Stimulated activated CD8-positive, alpha-beta memory T cell treated with anti-CD3 and anti-CD28 coated beads, Interleukin-15, amount 100 ng/mL, for 1 hour (primary cell): ENCODE data around the gene RXYLT1.
"Not testable (repeated sequence)": the region's sequence is repeated elsewhere in the genome, so short reads cannot be mapped to it uniquely, and the experiment has no call there.

Experiments used
- DNase-seq: peaks from one replicate; pipeline ENCODE4 v3.0.0-alpha.2; 2020; ENCODE audit warnings: low read depth

The RXYLT1 gene

DNA sequence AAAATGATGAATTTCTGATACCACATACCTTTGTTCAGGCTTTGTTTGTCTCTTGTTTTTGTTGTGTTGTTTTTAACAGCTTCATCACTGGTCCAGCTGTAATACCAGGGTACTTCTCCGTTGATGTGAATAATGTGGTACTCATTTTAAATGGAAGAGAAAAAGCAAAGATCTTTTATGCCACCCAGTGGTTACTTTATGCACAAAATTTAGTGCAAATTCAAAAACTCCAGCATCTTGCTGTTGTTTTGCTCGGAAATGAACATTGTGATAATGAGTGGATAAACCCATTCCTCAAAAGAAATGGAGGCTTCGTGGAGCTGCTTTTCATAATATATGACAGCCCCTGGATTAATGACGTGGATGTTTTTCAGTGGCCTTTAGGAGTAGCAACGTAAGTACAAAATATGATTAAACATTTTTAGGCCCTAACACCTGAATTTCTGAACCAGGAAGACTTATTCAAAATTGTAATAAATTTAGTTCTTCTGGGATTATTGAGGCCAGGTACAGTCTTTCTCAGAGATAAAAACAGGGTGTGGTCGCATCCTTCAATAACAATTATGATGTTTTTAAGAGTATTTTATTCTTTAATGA, 22.4 kb downstream of the RXYLT1 start:
- DNase-seq: no peak

DNA sequence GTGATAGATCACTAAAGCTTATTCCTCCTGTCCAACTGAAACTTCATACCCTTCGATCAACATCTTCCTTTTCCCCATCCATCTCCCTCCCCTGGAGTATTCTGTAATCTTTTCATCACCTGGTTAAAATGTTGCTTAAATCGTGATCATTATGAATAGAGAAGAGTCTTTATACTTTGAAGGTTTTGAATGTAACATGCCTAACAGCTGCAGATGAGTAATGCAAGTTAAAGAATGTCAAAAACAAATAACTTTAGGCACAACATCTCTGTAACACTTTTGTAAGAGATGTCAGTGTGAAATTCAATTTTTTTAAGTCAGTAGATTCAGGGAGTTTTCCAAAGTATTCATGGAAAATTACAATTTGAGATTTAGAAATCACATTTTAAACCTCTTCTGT, 25.0 kb downstream of the RXYLT1 start:
- DNase-seq: no peak

DNA sequence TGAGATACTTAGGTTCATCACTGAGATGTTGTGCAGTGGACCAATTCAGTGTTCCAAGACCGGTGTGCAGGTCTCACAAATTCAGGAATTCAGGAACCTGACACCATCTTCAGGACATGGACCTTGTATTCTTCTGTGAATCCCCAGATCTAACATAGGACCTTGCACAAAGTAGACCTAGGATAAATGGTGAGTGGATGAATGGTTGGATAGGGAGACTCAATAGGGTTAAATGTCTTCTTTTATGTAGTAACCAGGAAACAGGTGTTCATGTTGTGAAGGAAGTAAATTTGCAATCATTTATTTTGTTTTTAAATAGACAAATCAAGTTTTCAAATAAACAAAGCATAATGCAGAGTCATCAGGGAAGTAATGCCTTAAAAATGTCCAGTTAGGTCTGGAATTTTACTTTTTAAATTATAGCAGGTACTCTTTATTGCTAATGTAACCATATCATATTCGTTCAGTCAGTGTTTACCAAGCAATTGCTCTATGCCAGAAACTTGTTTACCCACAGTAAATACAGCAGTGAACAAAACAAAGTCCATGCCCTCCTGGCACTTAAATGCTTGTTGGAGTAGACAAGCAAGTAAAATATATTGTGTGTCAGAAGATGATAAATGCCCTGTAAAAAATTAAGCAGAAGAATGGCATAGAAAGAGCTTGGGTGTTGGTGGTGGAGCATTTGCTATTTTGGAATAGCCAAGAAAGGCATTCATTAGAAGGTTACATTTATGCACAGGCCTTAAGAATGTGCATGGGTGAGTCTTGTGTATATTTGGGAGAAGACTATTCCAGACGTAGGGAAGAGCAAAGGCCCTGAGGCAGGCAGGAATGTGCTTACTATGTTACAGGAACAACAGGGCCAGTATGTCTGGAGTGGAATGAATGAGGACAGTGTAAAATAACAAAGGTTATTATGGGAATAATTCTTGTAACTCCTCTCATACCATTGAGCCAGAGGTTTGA, 26.3 kb downstream of the RXYLT1 start:
- no peak for DNase-seq

DNA sequence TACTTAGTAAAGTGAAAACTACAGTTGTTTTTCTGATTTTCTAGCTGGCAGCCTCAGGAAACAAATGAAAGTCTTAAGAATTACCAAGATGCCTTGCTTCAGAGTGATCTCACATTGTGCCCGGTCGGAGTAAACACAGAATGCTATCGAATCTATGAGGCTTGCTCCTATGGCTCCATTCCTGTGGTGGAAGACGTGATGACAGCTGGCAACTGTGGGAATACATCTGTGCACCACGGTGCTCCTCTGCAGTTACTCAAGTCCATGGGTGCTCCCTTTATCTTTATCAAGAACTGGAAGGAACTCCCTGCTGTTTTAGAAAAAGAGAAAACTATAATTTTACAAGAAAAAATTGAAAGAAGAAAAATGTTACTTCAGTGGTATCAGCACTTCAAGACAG, 28.9 kb downstream of the RXYLT1 start:
- no peak for DNase-seq

DNA sequence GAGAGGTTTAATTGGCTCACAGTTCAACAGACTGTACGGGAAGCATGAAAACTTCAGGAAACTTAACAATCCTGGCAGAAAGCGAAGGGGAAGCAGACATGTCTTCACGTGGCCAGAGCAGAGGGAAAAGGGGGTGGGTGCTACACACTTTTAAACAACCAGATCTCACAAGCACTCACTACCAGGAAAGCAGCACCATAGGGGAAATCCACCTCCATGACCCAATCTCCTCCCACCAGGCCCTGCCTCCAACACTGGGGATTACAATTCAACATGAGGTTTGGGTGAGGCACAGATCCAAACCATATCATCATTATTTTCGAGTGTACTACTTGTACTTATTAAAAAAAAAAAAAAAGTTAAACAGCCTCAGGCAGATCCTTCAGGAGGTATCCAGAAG, 29.9 kb downstream of the RXYLT1 start:
- no peak for DNase-seq

DNA sequence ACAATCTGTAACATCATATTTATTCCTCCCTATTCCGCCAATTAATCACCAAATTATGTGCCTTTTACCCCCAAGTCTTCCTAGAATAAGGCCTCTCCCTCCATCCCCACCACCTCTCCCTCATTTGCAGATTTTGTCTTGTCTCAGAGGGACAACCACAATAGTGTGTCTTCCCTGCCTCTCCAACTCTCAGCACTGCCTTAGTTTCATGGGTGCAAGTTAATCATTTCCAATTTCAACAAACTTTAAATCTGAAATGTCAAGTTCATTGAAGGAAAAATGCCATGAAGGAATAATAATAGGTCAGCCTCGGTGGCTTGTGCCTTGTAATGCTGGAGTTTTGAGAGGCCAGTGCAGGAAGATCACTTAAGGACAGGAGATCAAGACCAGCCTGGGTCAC, 31.6 kb downstream of the RXYLT1 start:
- no peak for DNase-seq

DNA sequence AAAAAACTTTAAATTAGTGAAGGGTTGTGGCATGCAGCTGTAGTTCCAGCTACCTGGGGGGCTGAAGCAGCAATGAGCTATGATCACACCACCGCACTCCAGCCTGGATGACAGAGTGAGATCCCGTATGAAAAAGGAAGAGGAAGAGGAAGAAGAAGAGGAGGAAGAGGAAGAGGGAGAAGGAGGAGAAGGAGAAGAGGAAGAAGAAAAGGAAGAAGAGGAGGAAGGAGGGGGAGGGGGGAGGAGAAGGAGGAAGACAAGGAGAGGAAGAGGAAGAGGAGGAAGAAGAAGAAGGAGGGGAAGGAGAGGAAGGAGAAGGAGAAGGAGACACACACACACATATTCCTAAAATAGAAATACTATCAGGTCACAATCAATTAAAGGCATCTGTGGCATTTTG, 32.0 kb downstream of the RXYLT1 start:
- DNase-seq: no peak

DNA sequence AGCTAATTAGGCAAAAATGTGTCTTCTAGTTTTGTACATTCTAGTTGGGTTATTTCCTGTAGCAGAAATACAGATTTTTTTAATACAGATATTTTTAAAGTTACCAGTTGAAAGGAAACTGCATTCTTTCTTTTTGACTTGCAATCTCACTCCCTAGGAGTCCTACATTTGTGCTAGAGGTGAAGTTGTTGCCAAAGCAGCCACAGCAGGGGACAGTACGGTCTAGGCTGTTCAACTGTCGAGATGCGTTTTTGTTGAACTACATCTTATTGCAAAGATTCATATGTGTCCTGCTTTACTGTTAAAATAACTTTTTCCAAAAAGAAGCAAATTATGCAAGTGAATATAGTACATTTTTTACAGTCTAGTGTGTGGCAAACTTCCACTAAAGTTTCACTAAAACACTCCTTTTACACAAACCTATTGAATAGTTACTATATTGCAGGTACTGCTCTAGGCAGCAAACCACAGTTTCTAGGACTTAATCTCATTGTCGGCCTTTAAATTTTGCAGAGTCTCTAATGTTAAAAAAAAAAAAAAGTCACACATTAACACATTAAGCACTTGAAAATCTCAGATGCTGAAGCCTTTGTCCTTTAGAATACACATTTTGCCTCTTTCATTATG, 34.5 kb downstream of the RXYLT1 start:
- no peak for DNase-seq

DNA sequence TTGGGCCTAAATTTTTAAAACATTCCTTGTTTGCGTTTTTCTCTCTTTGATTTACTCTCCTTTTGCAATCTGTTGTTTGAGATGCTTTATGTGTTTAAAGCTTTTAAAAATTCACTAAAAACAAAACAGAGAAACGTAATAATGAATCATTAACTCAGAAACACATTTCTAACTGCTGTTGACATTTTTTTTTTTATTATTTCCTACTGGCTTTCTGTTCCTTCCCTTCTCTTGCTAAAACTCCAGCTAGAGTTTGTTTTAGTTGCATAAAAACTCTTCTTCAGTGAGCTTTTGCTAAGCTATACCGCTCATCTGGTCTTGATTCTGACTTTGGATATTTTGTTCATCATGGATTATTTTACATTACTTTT, 35.8 kb downstream of the RXYLT1 start:
- DNase-seq: no peak

DNA sequence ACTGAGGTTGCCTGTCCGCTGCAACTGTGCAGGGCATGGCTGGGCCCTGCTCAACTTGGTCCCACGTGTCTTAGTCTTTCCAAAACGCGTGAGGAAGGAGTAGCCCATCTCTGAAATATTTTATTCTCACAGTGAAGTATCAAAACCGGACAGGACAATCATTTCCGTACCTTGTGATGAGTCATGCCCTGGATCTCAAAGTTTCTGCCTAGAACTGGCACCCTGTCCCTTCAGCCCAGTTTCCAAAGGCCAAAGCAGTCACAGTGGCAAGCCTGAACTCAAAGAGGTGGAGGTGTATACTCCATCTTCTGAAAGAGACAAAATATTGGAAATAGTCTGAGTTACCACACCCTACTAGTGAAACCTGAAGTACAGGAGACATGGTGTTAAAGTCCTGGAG, 36.3 kb downstream of the RXYLT1 start:
- DNase-seq: no peak

DNA sequence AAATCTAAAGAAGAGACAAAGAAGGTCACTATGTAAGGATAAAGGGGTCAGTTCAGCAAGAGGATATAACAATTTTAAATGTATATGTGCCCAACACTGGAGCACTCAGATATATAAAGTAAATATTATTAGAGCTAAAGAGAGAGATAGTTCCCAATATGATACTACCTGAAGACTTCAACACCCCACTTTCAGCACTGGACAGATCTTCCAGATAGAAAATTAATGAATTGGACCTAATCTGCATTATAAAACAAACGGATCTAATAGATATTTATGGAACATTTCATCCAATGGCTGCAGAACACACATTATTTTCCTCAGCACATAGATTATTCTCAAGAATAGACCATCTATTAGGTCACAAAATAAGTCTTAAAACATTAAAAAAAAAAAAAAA, 40.7 kb downstream of the RXYLT1 start:
- no peak for DNase-seq

DNA sequence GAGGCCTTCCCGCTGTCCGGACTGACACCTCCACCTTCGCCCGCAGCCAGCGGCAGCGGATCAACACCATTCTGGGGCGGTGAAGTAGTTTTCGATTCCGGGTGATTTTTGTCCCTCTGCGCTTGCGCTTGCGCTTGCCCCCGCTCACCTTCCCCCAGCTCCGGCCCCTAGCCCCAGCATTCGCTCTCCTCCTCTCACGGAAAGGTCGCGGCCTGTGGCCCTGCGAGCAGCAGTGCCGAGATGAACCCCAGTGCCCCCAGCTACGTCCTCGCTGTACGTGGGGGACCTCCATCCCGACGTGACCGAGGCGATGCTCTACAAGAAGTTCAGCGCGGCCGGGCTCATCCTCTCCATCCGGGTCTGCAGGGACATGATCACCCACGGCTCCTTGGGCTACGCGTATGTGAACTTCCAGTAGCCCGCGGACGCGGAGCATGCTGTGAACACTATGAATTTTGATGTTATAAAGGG, 42.1 kb downstream of the RXYLT1 start:
- no peak for DNase-seq

DNA sequence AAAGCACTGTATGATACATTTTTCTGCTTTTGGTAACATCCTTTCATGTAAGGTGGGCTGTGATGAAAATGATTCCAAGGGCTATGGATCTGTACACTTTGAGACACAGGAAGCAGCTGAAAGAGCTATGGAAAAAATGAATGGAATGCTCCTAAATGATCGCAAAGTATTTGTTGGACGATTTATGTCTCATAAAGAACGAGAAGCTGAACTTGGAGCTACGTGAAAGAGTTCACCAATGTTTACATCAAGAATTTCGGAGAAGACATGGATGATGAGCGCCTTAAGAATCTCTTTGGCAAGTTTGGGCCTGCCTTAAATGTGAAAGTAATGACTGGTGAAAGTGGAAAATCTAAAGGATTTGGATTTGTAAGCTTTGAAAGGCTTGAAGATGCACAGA, 42.6 kb downstream of the RXYLT1 start:
- DNase-seq: no peak

DNA sequence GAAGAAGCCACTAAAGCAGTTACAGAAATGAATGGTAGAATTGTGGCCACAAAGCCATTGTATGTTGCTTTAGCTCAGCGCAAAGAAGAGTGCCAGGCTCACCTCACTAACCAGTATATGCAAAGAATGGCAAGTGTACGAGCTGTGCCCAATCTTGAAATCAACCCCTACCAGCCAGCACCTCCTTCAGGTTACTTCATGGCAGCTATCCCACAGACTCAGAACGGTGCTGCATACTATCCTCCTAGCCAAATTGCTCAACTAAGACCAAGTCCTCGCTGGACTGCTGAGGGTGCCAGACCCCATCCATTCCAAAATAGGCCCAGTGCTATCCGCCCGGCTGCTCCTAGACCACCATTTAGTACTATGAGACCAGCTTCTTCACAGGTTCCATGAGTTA, 43.3 kb downstream of the RXYLT1 start:
- DNase-seq: no peak

DNA sequence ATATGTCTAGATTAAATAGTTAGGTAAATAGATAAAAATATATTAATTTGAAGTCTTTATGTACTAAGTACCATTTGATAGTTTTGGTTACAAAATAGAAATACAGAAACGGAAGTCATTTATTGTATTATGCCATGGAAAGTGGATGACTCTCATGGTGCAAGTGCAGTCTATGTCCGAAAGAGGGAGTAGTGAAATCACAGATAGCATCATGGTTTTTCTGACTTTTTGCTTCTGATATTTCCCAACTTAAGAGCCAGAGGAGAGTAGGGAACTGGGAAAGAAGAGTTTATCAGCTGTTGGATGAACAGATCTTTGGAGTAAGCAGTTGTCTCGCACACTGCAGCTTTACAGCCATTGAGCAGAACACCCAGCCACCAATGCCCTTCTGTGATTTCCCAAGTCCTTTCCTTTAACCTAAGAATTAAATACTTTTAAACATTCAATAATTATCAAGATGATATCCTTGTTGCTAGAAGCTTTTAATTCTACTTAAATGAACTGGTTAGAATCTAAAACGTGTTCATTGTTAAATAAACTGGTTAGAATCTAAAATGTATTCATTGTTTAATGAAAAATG, 46.4 kb downstream of the RXYLT1 start:
- no peak for DNase-seq

DNA sequence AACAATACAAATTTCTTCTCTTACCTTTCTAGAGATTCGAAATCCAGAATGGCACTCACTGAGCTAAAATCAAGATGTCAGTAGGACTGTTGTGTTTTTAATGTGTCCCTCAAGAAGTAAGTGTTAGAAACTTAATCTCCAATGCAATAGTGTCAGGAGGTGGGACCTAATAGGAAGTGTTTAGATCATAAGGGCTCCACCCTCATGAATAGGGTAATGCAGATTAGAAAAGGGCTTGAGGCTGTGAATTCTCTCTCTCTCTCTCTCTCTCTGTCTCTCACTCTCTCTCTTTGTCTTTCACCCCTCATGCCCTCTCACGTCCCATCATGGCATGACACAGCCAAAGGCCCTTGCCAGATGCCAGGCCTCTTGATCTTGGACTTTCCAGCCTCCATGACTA, 49.2 kb downstream of the RXYLT1 start:
- no peak for DNase-seq

DNA sequence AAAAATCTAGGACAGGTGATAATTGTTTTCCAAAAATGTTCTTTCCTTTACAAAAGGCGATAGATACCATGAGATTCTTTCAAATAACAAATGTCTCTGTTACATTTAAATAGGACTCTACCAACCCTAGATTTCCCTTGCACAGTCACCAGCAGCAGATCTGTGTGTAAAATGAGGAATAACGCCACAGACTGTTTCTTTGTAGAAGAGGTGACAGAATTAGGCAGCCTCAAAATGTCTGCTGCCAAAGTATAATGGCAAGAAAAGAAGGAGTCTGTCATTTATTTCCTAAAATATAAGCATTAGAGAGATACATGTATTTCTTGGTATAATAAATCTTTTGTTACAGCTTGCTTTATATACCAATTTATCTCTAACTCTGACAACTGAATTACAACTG, 56.3 kb downstream of the RXYLT1 start:
- no peak for DNase-seq

DNA sequence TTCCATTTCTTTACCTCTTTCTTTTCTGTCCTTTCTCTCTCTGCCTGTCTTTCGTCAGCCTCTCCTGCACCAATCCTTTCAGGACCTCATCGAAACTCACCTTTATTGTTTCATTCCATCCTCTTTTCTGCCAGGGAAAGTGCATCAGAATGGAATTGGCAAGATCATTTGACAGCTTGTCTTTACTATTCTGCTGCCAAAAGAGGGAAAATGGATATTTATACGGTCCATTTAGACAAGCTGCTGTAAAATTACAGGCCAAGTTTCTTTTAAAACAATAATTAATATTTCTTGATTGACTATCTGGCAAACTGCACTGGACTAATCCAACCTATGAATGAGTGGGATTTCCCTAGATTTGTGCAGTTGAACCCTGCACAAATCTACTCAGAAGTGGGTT, 57.2 kb downstream of the RXYLT1 start:
- no peak for DNase-seq

DNA sequence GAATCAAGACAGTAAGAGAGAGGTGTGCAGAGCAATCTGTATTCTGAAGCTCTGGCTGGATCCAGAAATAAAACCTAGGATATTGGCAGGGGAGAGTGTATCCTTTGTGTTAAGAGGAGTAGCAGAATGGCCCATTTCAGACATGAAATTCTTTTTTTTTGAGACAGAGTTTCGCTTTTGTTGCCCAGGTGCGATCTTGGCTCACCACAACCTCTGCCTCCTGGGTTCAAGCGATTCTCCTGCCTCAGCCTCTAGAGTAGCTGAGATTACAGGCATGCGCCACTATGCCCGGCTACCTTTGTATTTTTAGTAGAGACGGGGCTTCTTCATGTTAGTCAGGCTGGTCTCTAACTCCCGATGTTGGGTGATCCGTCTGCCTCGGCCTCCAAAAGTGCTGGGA, 58.7 kb downstream of the RXYLT1 start:
- DNase-seq: no peak

DNA sequence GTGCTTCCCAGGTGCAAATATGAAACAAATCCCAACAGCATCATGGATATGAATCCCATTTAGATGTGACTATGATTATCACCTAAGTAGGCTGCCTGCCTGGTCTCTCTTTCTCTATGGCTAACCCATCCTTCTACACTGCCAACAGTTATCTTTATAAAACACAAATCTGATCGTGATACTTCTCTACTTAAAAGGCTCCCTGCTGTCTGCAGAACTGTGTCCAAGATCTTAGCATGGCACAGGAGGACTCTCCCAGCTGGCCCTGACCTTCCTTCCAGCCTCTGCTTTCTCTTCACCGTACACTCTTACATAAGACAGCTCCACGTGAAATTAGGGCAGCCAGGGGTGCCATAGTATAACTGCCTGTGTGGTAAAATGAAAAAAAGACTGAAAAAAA, 61.3 kb downstream of the RXYLT1 start:
- DNase-seq: no peak

DNA sequence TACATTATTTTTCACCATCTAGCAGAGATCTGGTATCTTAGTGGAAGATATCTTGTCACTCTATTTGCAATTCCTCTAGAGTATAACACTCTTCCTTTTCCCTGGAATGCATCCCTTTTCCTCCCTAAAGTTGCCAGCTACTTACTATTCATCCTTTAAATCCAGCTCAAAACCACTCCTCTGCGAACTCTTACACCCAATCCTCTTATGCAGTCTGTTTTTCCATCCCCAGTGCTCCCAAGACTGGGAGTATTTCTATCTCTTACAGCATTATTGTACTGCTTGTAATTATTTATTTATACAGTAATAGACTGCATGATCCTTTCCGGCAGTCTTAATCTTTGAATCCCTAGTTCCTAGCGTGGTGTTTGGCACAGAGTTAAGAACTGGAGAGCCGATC, 61.9 kb downstream of the RXYLT1 start:
- DNase-seq: no peak

DNA sequence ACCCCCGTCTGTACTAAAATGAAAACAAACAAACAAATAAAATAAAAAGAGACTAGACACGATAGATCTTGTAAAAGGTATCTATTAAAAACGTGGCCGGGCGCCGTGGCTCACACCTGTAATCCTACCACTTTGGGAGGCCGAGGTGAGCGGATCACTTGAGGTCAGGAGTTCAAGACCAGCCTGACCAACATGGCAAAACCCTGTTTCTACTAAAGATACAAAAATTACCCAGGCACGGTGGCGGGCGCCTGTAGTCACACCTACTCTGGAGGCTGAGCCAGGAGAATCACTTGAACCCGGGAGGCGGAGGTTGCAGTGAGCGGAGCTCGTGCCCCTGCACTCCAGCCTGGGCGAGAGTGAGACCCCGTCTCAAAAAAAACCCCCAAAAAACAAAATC, 63.0 kb downstream of the RXYLT1 start:
- DNase-seq: not testable (repeated sequence)

DNA sequence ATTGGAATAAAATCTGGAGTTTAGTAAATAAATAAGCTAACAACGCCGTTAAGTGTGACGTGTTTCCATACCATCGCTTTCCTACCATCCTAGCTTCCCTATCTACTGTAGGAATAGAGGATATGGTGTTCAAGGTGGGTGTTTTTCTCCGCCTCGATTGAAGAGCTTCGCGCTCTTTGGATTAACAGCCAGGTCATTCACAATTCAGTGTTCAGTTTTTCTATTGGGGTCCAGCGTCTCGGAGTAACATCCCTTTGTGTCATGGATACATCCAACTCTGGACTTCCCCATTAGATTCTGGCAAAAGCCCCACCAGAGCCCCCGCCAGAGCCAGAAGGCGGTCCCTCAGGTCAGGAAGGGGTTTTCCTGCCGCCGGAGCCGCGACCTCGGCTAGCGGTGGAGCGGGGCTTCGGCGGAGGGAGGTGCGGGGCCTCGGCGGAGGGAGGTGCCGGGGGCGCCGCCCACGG, 63.6 kb downstream of the RXYLT1 start:
- DNase-seq: no peak
